HCT116 (cell line): ENCODE data around the gene MED16. TPM values are rescaled to one million over a fixed set of nuclear protein-coding genes. Genes with fewer than 3 reads are reported as not detected.

Source experiments
- ATAC-seq: fragments of 200-7000 bp; cut with Tn5 transposase; 2 replicates; pipeline ENCODE4 v1.9.1; 2020; ENCODE audit warnings: mild to moderate bottlenecking, moderate library complexity
- BruUV-seq: library from RNA; stranded (reverse); fragments of 400-500 nt; replicated peaks from 2 replicates; lab custom pipeline; 2021; lab: Mats Ljungman, UMichigan
- CTCF ChIA-PET: fragments of 300-600 bp; sonication (Branson Sonifier 250); formaldehyde crosslinking; loops from one replicate; lab custom pipeline; 2021; ENCODE audit warnings: antibody characterized with exemption; lab: Charles Lee
- POLR2A ChIA-PET: fragments of 300-600, 350-600 bp; sonication (Branson Sonifier 250); formaldehyde crosslinking; loops from one replicate; lab custom pipeline; 2021; ENCODE audit warnings: antibody characterized with exemption; lab: Charles Lee
- RAD21 ChIA-PET, 2 experiments: fragments of 300-600 bp; sonication (Branson Sonifier 250); formaldehyde crosslinking; loops; one replicate each; lab custom pipeline; 2023; ENCODE audit warnings: low total read pairs in 2 of 2; ENCODE audit not compliant: uncharacterized antibody in 2 of 2, unreplicated experiment in 2 of 2, low non-redundant PET in 1 of 2; lab: Charles Lee
- DNase-seq: peaks from one replicate; pipeline ENCODE4 v3.0.0-alpha.2; 2010; ENCODE audit warnings: low read depth, low spot score
- H2AFZ ChIP-seq: fragments of 200-600 bp; shearing (Covaris generic), sonication (generic); 2 replicates; pipeline ENCODE4 v1.6.1; 2017; ENCODE audit warnings: low read depth, mixed run types, mixed read lengths, antibody characterized with exemption, low read length; ENCODE audit not compliant: poor library complexity, severe bottlenecking
- H3K27ac ChIP-seq: 2 replicates; pipeline ENCODE4 v1.5.1; 2012; ENCODE audit warnings: low read depth, low read length
- H3K27me3 ChIP-seq: fragments of 200-600 bp; sonication (generic); 2 replicates; pipeline ENCODE4 v1.6.1; 2016; ENCODE audit warnings: mixed run types, low read length, mixed read lengths; ENCODE audit not compliant: insufficient read depth
- H3K36me3 ChIP-seq, 2 experiments: fragments of 200-500 bp in 1 of 2; fragments of 200-600 bp in 1 of 2; sonication (Bioruptor generic) in 1 of 2; sonication (generic) in 1 of 2; 2 replicates each; pipeline versions ENCODE4 v1.5.1 to v1.6.1; 2014 to 2016; ENCODE audit warnings: low read length in 2 of 2, inconsistent platforms in 1 of 2, mixed read lengths in 1 of 2, mixed run types in 1 of 2; ENCODE audit not compliant: insufficient read depth in 2 of 2, control insufficient read depth in 1 of 2
- H3K4me1 ChIP-seq, 2 experiments: fragments of 200-600 bp in 1 of 2; sonication (generic) in 1 of 2; 2 replicates each; pipeline versions ENCODE4 v1.5.1 to v1.6.1; 2012 to 2017; ENCODE audit warnings: low read length in 2 of 2, inconsistent platforms in 1 of 2, mild to moderate bottlenecking in 1 of 2, mixed read lengths in 1 of 2, mixed run types in 1 of 2, moderate library complexity in 1 of 2; ENCODE audit not compliant: insufficient read depth in 2 of 2, control insufficient read depth in 1 of 2
- H3K4me2 ChIP-seq: fragments of 200-600 bp; sonication (generic); 2 replicates; pipeline ENCODE4 v1.6.1; 2017; ENCODE audit warnings: mixed run types, low read length, mixed read lengths
- H3K4me3 ChIP-seq, 2 experiments: fragments of 200-600 bp in 1 of 2; sonication (generic) in 1 of 2; replicated peaks in 1 of 2; 2 replicates each; pipeline ENCODE4 v1.5.1; 2011 to 2016; ENCODE audit warnings: low read length in 2 of 2, control low read depth in 1 of 2, low read depth in 1 of 2, mild to moderate bottlenecking in 1 of 2, mixed read lengths in 1 of 2, mixed run types in 1 of 2
- H3K79me2 ChIP-seq: fragments of 200-600 bp; sonication (generic); 2 replicates; pipeline ENCODE4 v1.6.1; 2017; ENCODE audit warnings: mild to moderate bottlenecking, mixed run types, low read length, moderate library complexity, mixed read lengths; ENCODE audit not compliant: insufficient read depth
- H3K9ac ChIP-seq: fragments of 200-600 bp; sonication (generic); 2 replicates; pipeline ENCODE4 v1.6.1; 2016; ENCODE audit warnings: low read length, mixed read lengths
- H3K9me2 ChIP-seq: fragments of 200-600 bp; sonication (generic), shearing (Covaris generic); 2 replicates; pipeline ENCODE4 v1.6.1; 2017; ENCODE audit warnings: mixed run types, mild to moderate bottlenecking, moderate library complexity; ENCODE audit not compliant: insufficient read depth
- H3K9me3 ChIP-seq, 2 experiments: fragments of 200-500 bp in 1 of 2; fragments of 200-600 bp in 1 of 2; sonication (Bioruptor generic) in 1 of 2; sonication (generic) in 1 of 2; 2 replicates each; pipeline ENCODE4 v1.6.1; 2014 to 2017; ENCODE audit warnings: low read length in 2 of 2, mixed read lengths in 2 of 2, inconsistent platforms in 1 of 2, low read depth in 1 of 2, mild to moderate bottlenecking in 1 of 2, mixed run types in 1 of 2, moderate library complexity in 1 of 2; ENCODE audit not compliant: control insufficient read depth in 1 of 2, insufficient read depth in 1 of 2
- H4K20me1 ChIP-seq: fragments of 200-600 bp; sonication (generic), shearing (Covaris generic); 2 replicates; pipeline ENCODE4 v1.6.1; 2017; ENCODE audit warnings: mixed run types, mild to moderate bottlenecking, moderate library complexity; ENCODE audit not compliant: insufficient read depth
- EGR1 ChIP-seq: IDR thresholded peaks from 2 replicates; pipeline ENCODE4 v1.6.1; 2012; ENCODE audit warnings: low read depth
- POLR2A ChIP-seq: IDR thresholded peaks from 2 replicates; pipeline ENCODE4 v1.7.0; 2011; ENCODE audit warnings: borderline replicate concordance; ENCODE audit not compliant: insufficient read depth, insufficient read length; ENCODE audit errors: extremely low read depth
- REST ChIP-seq: IDR thresholded peaks from 2 replicates; pipeline ENCODE4 v1.6.1; 2012; ENCODE audit warnings: low read depth
- SIN3A ChIP-seq: IDR thresholded peaks from 2 replicates; pipeline ENCODE4 v1.6.1; 2012; ENCODE audit warnings: low read depth
- SRF ChIP-seq: IDR thresholded peaks from 2 replicates; pipeline ENCODE4 v1.6.1; 2012; ENCODE audit warnings: low read depth
- YY1 ChIP-seq: IDR thresholded peaks from 2 replicates; pipeline ENCODE4 v1.6.1; 2011; ENCODE audit warnings: low read length, low read depth, moderate library complexity, mild to moderate bottlenecking; ENCODE audit not compliant: insufficient replicate concordance; ENCODE audit errors: extremely low read depth
- ZNF274 ChIP-seq: fragments of 200-500 bp; sonication (Bioruptor generic); IDR thresholded peaks from 2 replicates; pipeline ENCODE4 v1.6.1; 2014; ENCODE audit warnings: mild to moderate bottlenecking, low read depth, low read length, inconsistent platforms
- intact Hi-C: fragments of 100-400 bp; cut with micrococcal nuclease; formaldehyde crosslinking; loops from 2 replicates; pipeline ENCODE4 v1.10.0; 2022
- total RNA-seq: library from RNA; stranded (reverse); gene quantifications from one replicate; pipeline ENCODE4 v1.2.1, GENCODE V29; 2021; ENCODE audit not compliant: unreplicated experiment
- TF ChIP-seq, protein P1 (sequence below): IDR thresholded peaks from 2 replicates; pipeline ENCODE4 v1.6.1; 2012

MED16 gene
- total RNA-seq, 1 experiment from 2014 or later, result 73.6 TPM

- no peak overlapping the region for H3K9ac ChIP-seq
- no peak for ATAC-seq
Measured at GRCh38 chr19:939439-939838, 46.5 kb upstream of the MED16 start.

More at GRCh38 chr19:939439-939838, 46.5 kb upstream of the MED16 start:
- no peaks in the 10 kb centered on the region for H4K20me1 ChIP-seq
- H2AFZ ChIP-seq, result no peak overlapping the region
- BruUV-seq, result no TSS peak
- no peak overlapping the region; the same call in 1 of the 2 replicates for H3K4me2 ChIP-seq
- H3K27me3 ChIP-seq, result no peaks in the 10 kb centered on the region
- H3K4me3 ChIP-seq, result no peak overlapping the region
- H3K9me3 ChIP-seq, result no peaks in the 10 kb centered on the region
- H3K27ac ChIP-seq, result no peak overlapping the region
- no peak for DNase-seq
- RAD21 ChIA-PET, result no interaction called here
- CTCF ChIA-PET, result no interaction called here
- intact Hi-C loops, result no loop called here
- POLR2A ChIA-PET, result interaction anchor here (1.4 kb wide), 1 partner anchor 45 kb away, joined by 3 read pairs; the partner anchor contains the start of gene WDR18
- no peaks in the 10 kb centered on the region for H3K36me3 ChIP-seq
- peaks cover 11% of the 10 kb centered on the region; the same call in 1 of the 2 replicates for H3K79me2 ChIP-seq
- H3K9me2 ChIP-seq, result no peaks in the 10 kb centered on the region
- H3K4me1 ChIP-seq, result peaks cover 25 to 32% of the 10 kb centered on the region in 2 experiments
- TF ChIP-seq SRF (no peak), YY1 (no peak), SIN3A (no peak), EGR1 (no peak), REST (no peak), POLR2A (no peak), ZNF274 (no peak)
- TF ChIP-seq, protein P1, sequence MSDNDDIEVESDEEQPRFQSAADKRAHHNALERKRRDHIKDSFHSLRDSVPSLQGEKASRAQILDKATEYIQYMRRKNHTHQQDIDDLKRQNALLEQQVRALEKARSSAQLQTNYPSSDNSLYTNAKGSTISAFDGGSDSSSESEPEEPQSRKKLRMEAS, result no peak
- TF ChIP-seq, all 23 proteins: peak for 0
